ENCODE measurements around the gene COL13A1. TPM values are rescaled to one million over a fixed set of nuclear protein-coding genes. Genes with fewer than 3 reads are reported as not detected.

The COL13A1 gene
- total RNA-seq, 4 donors from 2014 or later, result 1.2 to 4.2 (median 2.6) TPM

- intact Hi-C loops (cut with DNase I), result no loop called here
- no peaks in the 10 kb centered on the region for H3K4me1 ChIP-seq
- H3K27ac ChIP-seq (replicated peaks in 1 of 4), result no peak overlapping the region
- no peak for TF ChIP-seq POLR2A (IDR thresholded peaks at IDR 0.05; ENCODE audit: low read depth)
- no peak for TF ChIP-seq EP300 (IDR thresholded peaks at IDR 0.05)
- no peak for TF ChIP-seq CTCF (IDR thresholded peaks at IDR 0.05)
- no peak for TF ChIP-seq POLR2AphosphoS5 (IDR thresholded peaks at IDR 0.05)
- 54% methylated on average over 2 of the region's 2 CpGs for WGBS
- H3K27me3 ChIP-seq, result no peaks in the 10 kb centered on the region
- no peaks in the 10 kb centered on the region for H3K36me3 ChIP-seq
- no peak overlapping the region for H3K4me3 ChIP-seq
- no peak for DNase-seq (ENCODE audit: extremely low spot score)
- H3K9me3 ChIP-seq, result no peaks in the 10 kb centered on the region
Measured at GRCh38 chr10:69988094-69988493, 186.4 kb downstream of the COL13A1 start.

GRCh38 chr10:69991151-69991550 lies 189.4 kb downstream of the COL13A1 start:
- intact Hi-C loops (cut with DNase I), result no loop called here
- Histone ChIP-seq H3K36me3 (no peaks in the 10 kb centered on the region), H3K27me3 (no peaks in the 10 kb centered on the region), H3K4me1 (no peaks in the 10 kb centered on the region), H3K27ac (replicated peaks in 1 of 4) (no peak overlapping the region), H3K9me3 (no peaks in the 10 kb centered on the region), H3K4me3 (no peak overlapping the region)
- DNase-seq (ENCODE audit: extremely low spot score), result no peak
- WGBS, result 46% methylated on average over 2 of the region's 2 CpGs
- no peak for TF ChIP-seq CTCF (IDR thresholded peaks at IDR 0.05)
- no peak for TF ChIP-seq EP300 (IDR thresholded peaks at IDR 0.05)
- no peak for TF ChIP-seq POLR2A (IDR thresholded peaks at IDR 0.05; ENCODE audit: low read depth)
- no peak for TF ChIP-seq POLR2AphosphoS5 (IDR thresholded peaks at IDR 0.05)

- H3K4me3 ChIP-seq, result no peak overlapping the region
- no peaks in the 10 kb centered on the region for H3K27me3 ChIP-seq
- no peak for TF ChIP-seq CTCF (IDR thresholded peaks at IDR 0.05)
- H3K27ac ChIP-seq (replicated peaks in 1 of 4), result no peak overlapping the region
- H3K4me1 ChIP-seq, result no peaks in the 10 kb centered on the region
- WGBS, result 57% methylated on average over 2 of the region's 2 CpGs
- DNase-seq (ENCODE audit: extremely low spot score), result no peak
- no peaks in the 10 kb centered on the region for H3K9me3 ChIP-seq
- no peaks in the 10 kb centered on the region for H3K36me3 ChIP-seq
- intact Hi-C loops (cut with DNase I), result no loop called here
Measured at GRCh38 chr10:69994262-69994661, 192.6 kb downstream of the COL13A1 start.

DNA sequence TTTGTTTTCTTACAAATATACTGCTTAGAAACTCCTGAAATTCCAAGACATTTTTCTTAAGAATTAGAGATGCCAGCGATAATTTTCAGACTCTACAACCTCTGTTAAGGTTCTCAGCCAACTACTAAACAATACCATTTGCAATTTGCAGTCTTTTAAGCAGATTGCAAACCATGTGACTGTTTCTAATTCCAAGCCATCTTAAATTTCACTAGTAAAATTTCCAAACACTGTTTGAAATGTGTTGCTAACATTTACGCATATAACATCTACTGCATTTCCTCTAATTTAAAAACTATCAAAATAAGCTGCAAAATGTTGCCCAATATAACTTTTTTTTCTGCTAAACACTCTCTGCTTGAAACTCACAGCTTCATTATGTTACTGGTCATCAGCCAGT lies 194.9 kb downstream of the COL13A1 start:
- H3K27ac ChIP-seq (replicated peaks in 1 of 4), result no peak overlapping the region
- no peak overlapping the region for H3K4me3 ChIP-seq
- intact Hi-C loops (cut with DNase I), result no loop called here
- WGBS, result 69% methylated on average over 2 of the region's 2 CpGs
- no peaks in the 10 kb centered on the region for H3K36me3 ChIP-seq
- H3K27me3 ChIP-seq, result peaks cover 0 to 6% (median 0%) of the 10 kb centered on the region in 4 donors
- no peaks in the 10 kb centered on the region for H3K4me1 ChIP-seq
- TF ChIP-seq POLR2AphosphoS5 (IDR thresholded peaks at IDR 0.05) (no peak), EP300 (IDR thresholded peaks at IDR 0.05) (no peak), CTCF (IDR thresholded peaks at IDR 0.05) (no peak), POLR2A (IDR thresholded peaks at IDR 0.05; ENCODE audit: low read depth) (no peak)
- no peak for DNase-seq (ENCODE audit: extremely low spot score)
- no peaks in the 10 kb centered on the region for H3K9me3 ChIP-seq

DNA sequence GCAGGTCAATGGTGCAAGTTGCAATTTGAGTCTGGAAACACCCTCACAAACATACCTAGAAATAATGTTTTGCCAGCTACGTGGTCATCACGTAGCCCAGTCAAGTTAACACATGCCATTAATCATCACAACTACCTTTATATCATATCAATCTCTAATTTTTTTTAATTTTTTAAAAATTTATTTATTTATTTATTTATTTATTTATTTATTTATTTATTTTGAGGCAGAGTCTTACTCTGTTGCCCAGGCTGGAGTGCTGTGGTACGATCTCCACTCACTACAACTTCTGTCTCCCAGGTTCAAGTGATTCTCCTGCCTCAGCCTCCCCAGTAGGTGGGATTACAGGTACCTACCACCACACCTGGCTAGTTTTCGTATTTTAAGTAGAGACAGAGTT lies 198.6 kb downstream of the COL13A1 start:
- 88% methylated on average over 4 of the region's 4 CpGs for WGBS
- Histone ChIP-seq H3K36me3 (no peaks in the 10 kb centered on the region), H3K9me3 (no peaks in the 10 kb centered on the region), H3K27me3 (peaks cover 0 to 6% (median 0%) of the 10 kb centered on the region in 4 donors), H3K4me3 (no peak overlapping the region), H3K27ac (replicated peaks in 1 of 4) (no peak overlapping the region), H3K4me1 (no peaks in the 10 kb centered on the region)
- DNase-seq (ENCODE audit: extremely low spot score), result no peak
- intact Hi-C loops (cut with DNase I), result no loop called here
- no peak for TF ChIP-seq CTCF (IDR thresholded peaks at IDR 0.05)
- no peak for TF ChIP-seq POLR2AphosphoS5 (IDR thresholded peaks at IDR 0.05)
- no peak for TF ChIP-seq POLR2A (IDR thresholded peaks at IDR 0.05; ENCODE audit: low read depth)
- no peak for TF ChIP-seq EP300 (IDR thresholded peaks at IDR 0.05)
